Renal pelvis (tissue), 4 donors: ENCODE measurements around the gene MYCN. TPM values are rescaled to one million over a fixed set of nuclear protein-coding genes. Genes with fewer than 3 reads are reported as not detected.
"Not testable (repeated sequence)": the region's sequence is repeated elsewhere in the genome, so short reads cannot be mapped to it uniquely, and the experiment has no call there.

Source experiments
- DNase-seq: peaks from one replicate; pipeline ENCODE4 v3.0.0-alpha.2; 2013
- polyA plus RNA-seq, 3 donors: library from polyadenylated mRNA; unstranded; fragments of 120-200 nt; gene quantifications; one replicate each; pipeline ENCODE4 v1.2.1, GENCODE V29; 2013; ENCODE audit not compliant: insufficient read length in 3 of 3

The MYCN gene
- polyA plus RNA-seq, 3 donors = 33.7 to 39.6 (median 38.1) TPM

- DNase-seq = no peak
These were observed 35.1 kb upstream of the MYCN start for GRCh38 chr2:15905267-15905645.

- no peak for DNase-seq
These were observed 34.3 kb upstream of the MYCN start for GRCh38 chr2:15905986-15906491.

- no peak for DNase-seq
These were observed 33.6 kb upstream of the MYCN start for GRCh38 chr2:15906778-15907177.

GRCh38 chr2:15907461-15908324 lies 32.7 kb upstream of the MYCN start:
- DNase-seq = no peak

GRCh38 chr2:15908371-15908770 lies 32.0 kb upstream of the MYCN start:
- no peak for DNase-seq

- DNase-seq = no peak
These were observed 31.2 kb upstream of the MYCN start for GRCh38 chr2:15909157-15909556.

- no peak for DNase-seq
These were observed 30.6 kb upstream of the MYCN start for GRCh38 chr2:15909736-15910135.

- DNase-seq = not testable (repeated sequence)
These were observed 29.1 kb upstream of the MYCN start for GRCh38 chr2:15911270-15911669.

- DNase-seq = no peak
These were observed 28.7 kb upstream of the MYCN start for GRCh38 chr2:15911686-15912085.

- no peak for DNase-seq
These were observed 28.1 kb upstream of the MYCN start for GRCh38 chr2:15912203-15912602.

GRCh38 chr2:15913146-15913545 lies 27.2 kb upstream of the MYCN start:
- no peak for DNase-seq

GRCh38 chr2:15914596-15915385 lies 25.6 kb upstream of the MYCN start:
- DNase-seq = no peak

- DNase-seq = not testable (repeated sequence)
These were observed 24.8 kb upstream of the MYCN start for GRCh38 chr2:15915546-15915945.

GRCh38 chr2:15916336-15916735 lies 24.0 kb upstream of the MYCN start:
- no peak for DNase-seq

- DNase-seq = no peak
These were observed 21.5 kb upstream of the MYCN start for GRCh38 chr2:15918761-15919356.

GRCh38 chr2:15919716-15920434 lies 20.5 kb upstream of the MYCN start:
- DNase-seq = no peak

- DNase-seq = no peak
These were observed 19.7 kb upstream of the MYCN start for GRCh38 chr2:15920696-15921095.

GRCh38 chr2:15923597-15923996 lies 16.8 kb upstream of the MYCN start:
- no peak for DNase-seq

GRCh38 chr2:15925819-15926218 lies 14.5 kb upstream of the MYCN start:
- DNase-seq = no peak

- DNase-seq = no peak
These were observed 14.1 kb upstream of the MYCN start for GRCh38 chr2:15926252-15926651.

GRCh38 chr2:15927551-15928218 lies 12.7 kb upstream of the MYCN start:
- no peak for DNase-seq
